ENCODE data around the gene OR2T33. TPM values are rescaled to one million over a fixed set of nuclear protein-coding genes. Genes with fewer than 3 reads are reported as not detected.
A peak's percentile ranks its signal among the peaks of the same experiment; 100 is the strongest.

Gene OR2T33
- polyA plus RNA-seq, 1 of the 3 experiments (the other 2 are of a cell fraction), result 0.07 TPM

GRCh38 chr1:248243204-248243603, 34.6 kb downstream of the OR2T33 start:
- no peaks in the 10 kb centered on the region for H3F3A ChIP-seq (replicated peaks; ENCODE audit: insufficient read depth)
- DNase-seq, result peak; percentile 32
- POLR2A ChIA-PET, result no interaction called here

More at GRCh38 chr1:248243204-248243603, 34.6 kb downstream of the OR2T33 start:
- Histone ChIP-seq H3K4me3 (ENCODE audit: low read depth in 2 of 2, low read length in 1 of 2) (no peak overlapping the region), H3K27ac (ENCODE audit: low read depth in 2 of 2, low read length in 1 of 2) (no peak overlapping the region), H3K36me3 (replicated peaks in 1 of 2; ENCODE audit: control insufficient read depth in 1 of 2, insufficient read depth in 2 of 2, low read length in 1 of 2) (no peaks in the 10 kb centered on the region), H3K9ac (no peak overlapping the region), H2AFZ (ENCODE audit: low read depth) (no peak overlapping the region), H4K20me1 (ENCODE audit: insufficient read depth) (no peaks in the 10 kb centered on the region), H3K9me3 (no peaks in the 10 kb centered on the region), H3K27me3 (ENCODE audit: insufficient read depth) (no peaks in the 10 kb centered on the region), H3K79me2 (ENCODE audit: insufficient read depth) (no peaks in the 10 kb centered on the region), H3K4me1 (ENCODE audit: control insufficient read depth in 1 of 2, insufficient read depth in 2 of 2, low read depth in 1 of 2, low read length in 1 of 2) (no peaks in the 10 kb centered on the region), H3K9me2 (no peaks in the 10 kb centered on the region), H3K4me2 (no peak overlapping the region)
- CTCF ChIA-PET, result interaction anchor here (0.7 to 2.6 kb wide), 15 partner anchors 8 to 1419 kb away, joined by 3 to 11 read pairs (median 3); partner anchors contain the start of gene OR2M4
- WGBS (ENCODE audit: low lambda C conversion rate), result 3% methylated on average over 14 of the region's 14 CpGs
- TF ChIP-seq MXI1 (IDR thresholded peaks at IDR 0.05; ENCODE audit: low read depth, low read length) (no peak), RCOR1 (IDR thresholded peaks at IDR 0.05; ENCODE audit: low read length) (no peak), EZH2phosphoT487 (IDR thresholded peaks at IDR 0.05; ENCODE audit: borderline replicate concordance, low read depth) (no peak), MEF2A (IDR thresholded peaks at IDR 0.05; ENCODE audit: borderline replicate concordance, low read depth) (no peak), PBX3 (IDR thresholded peaks at IDR 0.05) (no peak), SMC3 (IDR thresholded peaks at IDR 0.05; ENCODE audit: low read depth, low read length) (peak; percentile 15; the same call in 1 of the 2 replicates), IRF3 (IDR thresholded peaks at IDR 0.05; ENCODE audit: low read depth, low read length) (no peak), FOXM1 (IDR thresholded peaks at IDR 0.05; ENCODE audit: low read depth) (no peak), TAF1 (IDR thresholded peaks at IDR 0.05; ENCODE audit: borderline replicate concordance, low read depth, low read length) (no peak), FOXJ3 (CRISPR knock-in tag; IDR thresholded peaks at IDR 0.05) (no peak), USF1 (IDR thresholded peaks at IDR 0.05; ENCODE audit: borderline replicate concordance, low read depth) (no peak), SIN3A (IDR thresholded peaks at IDR 0.05; ENCODE audit: borderline replicate concordance, low read depth, low read length) (no peak), RXRA (IDR thresholded peaks at IDR 0.05; ENCODE audit: borderline replicate concordance, low read depth) (no peak), RAD21 (IDR thresholded peaks at IDR 0.05; ENCODE audit: low read length) (peak; percentile 51), REST (IDR thresholded peaks at IDR 0.05; ENCODE audit: low read depth, low read length) (no peak), RFX5 (IDR thresholded peaks at IDR 0.05; ENCODE audit: low read length) (no peak), NRF1 (IDR thresholded peaks at IDR 0.05; ENCODE audit: low read depth, low read length) (no peak), YY1 (IDR thresholded peaks at IDR 0.05; ENCODE audit: low read depth) (no peak), MAX (IDR thresholded peaks at IDR 0.05; ENCODE audit: low read depth) (no peak), USF2 (IDR thresholded peaks at IDR 0.05; ENCODE audit: borderline replicate concordance, low read depth, low read length) (no peak), CTCF (IDR thresholded peaks at IDR 0.05) (peak; percentile 66), ELF1 (IDR thresholded peaks at IDR 0.05) (no peak)
